Caki2 (cell line): ENCODE measurements around the gene TENM4. TPM values are rescaled to one million over a fixed set of nuclear protein-coding genes. Genes with fewer than 3 reads are reported as not detected.

ENCODE experiments used
- DNase-seq: peaks from one replicate; pipeline ENCODE4 v3.0.0-alpha.2; 2015; ENCODE audit warnings: low read depth
- in situ Hi-C: cut with HindIII; loops from 2 replicates; pipeline ENCODE4 v1.10.0; 2016; ENCODE audit warnings: low sequenced_read_pairs, low pct_unique_long_range_greater_than_20kb, mixed read lengths
- total RNA-seq: library from RNA; depleted of rRNA; stranded (reverse); fragments of >200 nt; shearing (Covaris generic); gene quantifications from 2 replicates; pipeline ENCODE4 v1.2.3, GENCODE V29; 2014; ENCODE audit warnings: low replicate concordance

TENM4 gene
- total RNA-seq, 1 experiment from 2014 or later, result 0.17 TPM

DNA sequence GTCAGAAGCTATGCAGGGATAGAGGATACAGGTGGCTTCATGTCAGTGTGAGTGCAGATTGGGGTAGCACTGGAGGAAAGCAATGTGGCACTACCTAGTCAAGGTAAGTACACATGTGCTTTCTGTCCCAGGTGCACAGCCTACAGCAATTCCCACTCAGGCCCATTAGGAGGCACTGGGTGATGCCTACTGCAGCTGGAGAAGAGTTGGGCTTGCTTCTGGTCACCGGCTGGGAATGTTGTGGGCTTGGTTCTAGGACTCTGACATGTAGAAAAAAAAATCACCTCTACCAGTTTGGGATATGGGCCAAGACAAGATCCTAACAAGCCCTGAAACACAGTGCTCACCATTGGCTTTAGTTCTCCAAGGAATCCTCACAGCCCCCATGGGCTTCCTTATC lies 69.7 kb downstream of the TENM4 start:
- in situ Hi-C loops, result no loop called here
- DNase-seq, result no peak

- no peak for DNase-seq
- in situ Hi-C loops, result no loop called here
Observed at GRCh38 chr11:79369055-79369454, 71.8 kb downstream of the TENM4 start.

DNA sequence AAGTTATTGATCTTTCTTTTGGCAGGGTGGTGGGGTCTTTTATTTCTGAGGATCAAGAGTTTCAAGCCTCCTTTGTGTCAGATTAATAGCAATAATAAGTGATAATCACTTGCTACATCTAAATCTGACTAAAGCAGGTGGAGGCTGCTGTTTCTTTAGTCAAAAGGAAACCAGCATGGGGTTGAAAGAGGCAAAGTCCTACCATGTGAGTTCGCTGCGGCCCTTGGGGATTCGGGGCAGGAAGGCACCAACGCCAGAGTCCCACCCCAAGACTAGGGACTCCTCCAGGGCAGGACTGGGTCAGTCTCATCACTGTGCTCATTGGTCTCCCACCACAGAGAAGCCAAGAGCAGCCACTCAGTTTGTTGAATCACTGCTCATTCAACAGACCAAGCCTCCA lies 73.0 kb downstream of the TENM4 start:
- no peak for DNase-seq
- in situ Hi-C loops, result no loop called here

DNA sequence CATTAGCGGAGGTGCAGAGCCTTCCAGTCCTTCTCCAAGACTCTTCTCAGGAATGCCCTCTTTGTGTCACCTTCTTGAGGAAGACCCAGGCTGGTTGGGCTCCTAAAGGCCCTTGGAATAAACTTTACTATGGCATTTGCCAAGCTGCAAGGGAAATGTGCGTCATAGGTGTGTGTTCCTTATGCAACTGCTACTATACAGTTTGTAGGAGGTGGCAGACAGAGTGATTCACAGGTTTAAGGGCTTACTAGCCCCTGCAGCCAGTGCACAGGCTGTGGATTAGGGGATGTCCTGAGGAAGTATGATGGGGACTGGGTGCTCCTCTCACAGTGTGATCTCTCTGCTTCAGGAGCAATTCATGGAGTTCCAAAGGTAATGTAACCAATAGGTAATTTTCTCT lies 74.6 kb downstream of the TENM4 start:
- DNase-seq, result no peak
- in situ Hi-C loops, result no loop called here

- DNase-seq, result no peak
- in situ Hi-C loops, result no loop called here
Observed at GRCh38 chr11:79363861-79364378, 76.9 kb downstream of the TENM4 start.

DNA sequence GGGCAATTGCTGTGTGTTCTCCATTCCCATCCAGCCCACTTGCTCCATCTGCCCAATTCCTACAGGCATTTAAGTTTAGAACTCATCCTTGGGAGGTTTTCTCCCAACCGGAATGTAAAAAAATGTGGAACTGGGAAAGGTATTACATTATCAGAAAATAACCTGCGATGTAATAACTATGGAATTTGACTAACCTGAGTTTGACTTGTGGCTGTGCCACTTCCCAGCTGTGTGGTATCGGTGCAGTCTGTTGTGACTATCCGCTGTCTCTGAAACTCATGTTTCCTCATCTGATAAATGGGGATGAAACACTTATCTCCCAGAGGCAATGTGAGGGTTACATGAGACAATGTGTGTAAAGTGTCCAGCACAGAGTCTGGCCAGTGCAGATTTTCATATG lies 77.6 kb downstream of the TENM4 start:
- no peak for DNase-seq
- in situ Hi-C loops, result no loop called here

DNA sequence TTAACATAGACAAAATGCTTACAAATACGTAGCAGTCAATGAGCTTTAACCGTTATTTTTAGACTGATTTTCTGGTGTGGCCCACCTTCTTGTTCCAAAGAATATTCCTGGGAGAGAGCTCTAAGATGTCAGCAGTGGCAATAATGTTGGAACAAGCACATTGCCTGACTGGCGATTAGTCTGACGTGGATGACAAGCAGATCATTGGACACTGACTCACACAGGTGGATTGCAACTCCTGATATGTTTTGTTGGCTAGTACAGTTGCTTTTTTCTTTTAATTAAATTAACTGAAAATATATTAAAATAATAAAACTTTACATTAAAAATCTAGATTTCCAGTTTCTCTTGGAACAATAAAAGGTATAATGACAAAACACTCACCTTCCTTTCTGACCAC lies 78.0 kb downstream of the TENM4 start:
- no peak for DNase-seq
- in situ Hi-C loops, result no loop called here

DNA sequence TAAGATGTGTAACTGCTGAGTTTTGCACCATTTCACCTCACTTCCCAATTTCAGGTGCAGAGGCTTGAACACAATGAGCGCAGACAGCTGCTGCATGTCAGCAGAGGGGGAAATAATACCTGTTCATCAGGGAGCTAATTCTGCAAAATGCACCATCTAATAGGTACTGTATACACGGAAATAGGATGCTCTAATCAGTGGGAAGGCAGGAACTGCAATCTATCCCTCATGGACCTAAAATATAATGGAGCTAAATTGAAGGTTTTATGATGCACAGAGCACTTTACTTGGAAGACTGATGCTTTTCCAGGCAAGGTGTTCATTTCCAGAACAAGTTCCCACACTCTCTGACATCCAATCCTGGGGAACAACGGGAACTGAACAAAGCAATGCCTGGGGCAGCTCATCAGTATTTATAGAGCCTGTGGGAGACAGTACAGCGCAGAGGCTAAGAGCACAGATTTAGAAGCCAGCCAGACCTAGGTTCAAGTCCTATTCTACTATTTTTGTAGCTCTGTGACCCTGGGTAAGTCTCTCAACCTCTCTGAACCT lies 78.5 kb downstream of the TENM4 start:
- no peak for DNase-seq

GRCh38 chr11:79358258-79358657 lies 82.6 kb downstream of the TENM4 start:
- no peak for DNase-seq
- in situ Hi-C loops, result no loop called here

More for the DNA sequence above, 78.5 kb downstream of the TENM4 start:
- in situ Hi-C loops, result no loop called here

- no peak for DNase-seq
- in situ Hi-C loops, result no loop called here
Observed at GRCh38 chr11:79353706-79354105, 87.1 kb downstream of the TENM4 start.

DNA sequence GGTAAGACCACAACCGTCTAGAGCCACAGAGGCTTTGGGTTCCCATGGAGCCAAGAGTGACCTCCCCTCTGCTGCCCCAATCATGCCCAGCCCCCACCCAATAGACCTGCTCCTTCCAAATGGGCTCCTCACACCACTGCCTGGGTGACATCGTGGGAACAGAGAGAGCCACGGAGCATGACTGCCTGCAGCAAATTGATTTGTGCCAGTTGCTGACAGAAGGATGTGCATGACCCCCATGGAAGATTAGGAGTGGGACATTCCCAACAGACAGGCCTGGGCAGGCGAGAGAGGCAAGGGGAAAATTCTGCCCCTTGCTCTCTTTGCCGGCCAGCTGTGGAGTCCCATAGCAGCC lies 88.5 kb downstream of the TENM4 start:
- in situ Hi-C loops, result no loop called here

DNA sequence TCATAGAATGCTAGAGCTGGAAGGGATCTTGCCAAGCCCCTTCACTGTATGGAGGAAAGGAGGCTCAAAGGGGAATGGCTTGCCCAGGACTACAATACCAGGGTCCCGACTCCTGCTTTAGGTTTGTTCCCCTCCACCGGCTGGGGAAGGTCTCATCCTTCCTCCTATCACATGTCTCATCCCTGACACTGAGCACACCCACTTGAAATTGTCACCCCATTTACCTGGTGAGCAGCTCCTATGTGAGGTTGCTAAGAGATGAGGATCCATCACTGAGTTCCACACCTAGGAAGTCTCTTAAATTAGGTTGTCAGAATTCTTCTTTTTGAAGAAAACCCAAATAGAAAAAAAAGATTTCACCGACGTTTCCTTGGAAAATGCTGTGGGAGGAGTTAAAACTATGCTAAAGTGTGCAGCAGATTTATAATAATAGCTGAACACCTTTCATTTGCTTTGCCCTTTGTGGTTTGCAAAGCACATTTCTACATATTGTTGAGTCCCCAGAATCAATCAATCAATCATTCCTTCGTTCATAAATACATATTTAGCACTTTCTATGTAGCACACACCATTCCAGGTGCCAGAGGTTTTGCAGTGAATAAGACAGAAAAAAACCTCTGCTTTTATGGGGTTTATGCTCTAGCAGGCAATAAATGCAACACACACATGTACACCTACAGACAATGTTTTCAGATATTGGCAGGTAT lies 91.7 kb downstream of the TENM4 start:
- in situ Hi-C loops, result no loop called here
- DNase-seq, result no peak

More for the DNA sequence above, 88.5 kb downstream of the TENM4 start:
- DNase-seq, result peak; percentile 21

GRCh38 chr11:79346021-79346420 lies 94.8 kb downstream of the TENM4 start:
- in situ Hi-C loops, result no loop called here
- no peak for DNase-seq

- in situ Hi-C loops, result no loop called here
- DNase-seq, result no peak
Observed at GRCh38 chr11:79344753-79345294, 96.0 kb downstream of the TENM4 start.

GRCh38 chr11:79342686-79343085 lies 98.1 kb downstream of the TENM4 start:
- in situ Hi-C loops, result no loop called here
- no peak for DNase-seq

DNA sequence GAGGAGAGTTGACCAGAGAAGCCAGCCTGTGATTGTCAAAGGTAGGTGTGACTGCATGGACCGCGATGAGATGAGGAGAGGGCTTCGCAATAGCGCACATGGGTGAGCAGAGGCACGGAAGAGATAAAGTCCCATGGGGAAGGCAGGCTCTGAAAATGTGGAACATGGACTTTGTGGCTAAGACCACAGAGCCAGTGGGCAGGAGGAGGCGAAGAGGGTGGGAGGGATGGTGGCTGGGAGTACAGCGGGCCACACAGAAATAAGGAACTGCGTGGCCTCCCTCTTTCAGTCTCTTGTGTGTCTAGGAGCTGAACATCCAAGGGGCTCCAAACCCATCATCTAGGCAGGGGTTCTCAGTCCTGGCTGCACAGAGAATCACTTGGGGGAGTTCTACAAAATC lies 98.6 kb downstream of the TENM4 start:
- DNase-seq, result no peak
- in situ Hi-C loops, result no loop called here

DNA sequence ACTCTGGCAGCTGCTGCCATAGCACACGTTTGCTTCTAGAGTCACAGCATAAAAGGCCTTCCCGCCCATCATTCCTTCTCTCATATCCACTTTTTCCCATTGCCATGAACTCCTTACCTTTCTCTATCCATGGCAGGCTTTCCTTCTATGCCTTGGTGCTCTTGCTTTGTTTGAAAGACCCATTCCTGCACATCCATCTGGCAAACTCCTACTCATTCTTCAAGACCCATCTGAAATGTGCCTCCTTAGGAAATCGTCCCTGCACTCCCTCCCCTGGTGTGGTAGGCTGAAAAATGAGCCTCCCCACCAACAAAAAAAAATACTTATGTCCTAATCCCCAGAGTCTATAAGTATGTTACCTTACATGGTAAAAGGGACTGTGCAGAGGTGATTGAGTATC lies 100.3 kb downstream of the TENM4 start:
- DNase-seq, result no peak
- in situ Hi-C loops, result no loop called here

GRCh38 chr11:79336797-79337517 lies 103.9 kb downstream of the TENM4 start:
- in situ Hi-C loops, result no loop called here
- DNase-seq, result no peak

GRCh38 chr11:79335681-79336080 lies 105.1 kb downstream of the TENM4 start:
- in situ Hi-C loops, result no loop called here
- DNase-seq, result no peak
